DMS114 treated with DMSO at 0.1 percent for 48 hours (cell line): ENCODE results near the gene CHAMP1.
"Not testable (repeated sequence)": the region's sequence is repeated elsewhere in the genome, so short reads cannot be mapped to it uniquely, and the experiment has no call there.

Experiments used
- DNase-seq: peaks from one replicate; lab custom pipeline; 2025; ENCODE audit not compliant: unreplicated experiment; lab: John Stamatoyannopoulos, UW

CHAMP1 gene

GRCh38 chr13:114334305-114335053, 20.2 kb downstream of the CHAMP1 start:
- no peak for DNase-seq

- not testable (repeated sequence) for DNase-seq
Observed at GRCh38 chr13:114336457-114336856, 22.2 kb downstream of the CHAMP1 start.

- DNase-seq: no peak
Observed at GRCh38 chr13:114338959-114339358, 24.7 kb downstream of the CHAMP1 start.

- DNase-seq: peak; percentile 18
Observed at GRCh38 chr13:114339857-114340534, 25.7 kb downstream of the CHAMP1 start.

- DNase-seq: no peak
Observed at GRCh38 chr13:114341003-114341777, 26.9 kb downstream of the CHAMP1 start.

- DNase-seq: not testable (repeated sequence)
Observed at GRCh38 chr13:114347256-114347655, 33.0 kb downstream of the CHAMP1 start.

- not testable (repeated sequence) for DNase-seq
Observed at GRCh38 chr13:114352763-114353162, 38.5 kb downstream of the CHAMP1 start.

GRCh38 chr13:114353382-114353781, 39.1 kb downstream of the CHAMP1 start:
- DNase-seq: not testable (repeated sequence)
